ENCODE data around the gene ALKAL2. TPM values are rescaled to one million over a fixed set of nuclear protein-coding genes. Genes with fewer than 3 reads are reported as not detected.

Gene ALKAL2
- total and polyA plus RNA-seq, 2 of the 13 experiments (the other 11 are each of a cell fraction or from before 2014, with no cell fraction given) = 0.22 to 1.7 TPM

GRCh38 chr2:290090-290722, 2.3 kb upstream of the ALKAL2 start (continued):
- TF ChIP-seq MYPOP (CRISPR knock-in tag; IDR thresholded peaks at IDR 0.05) = 0 out of 2 replicates have a peak, but pooled peaks have one; percentile 1
- TF ChIP-seq PHF21A (CRISPR knock-in tag; IDR thresholded peaks at IDR 0.05) = peak; percentile 41; the same call in 1 of the 2 replicates
- TF ChIP-seq ELF1 (CRISPR knock-in tag; IDR thresholded peaks at IDR 0.05) = no peak
- TF ChIP-seq CTCF (CRISPR knock-in tag; IDR thresholded peaks at IDR 0.05) = peak; percentile 96
- TF ChIP-seq PATZ1 (CRISPR knock-in tag; IDR thresholded peaks at IDR 0.05) = 0 out of 2 replicates have a peak, but pooled peaks have one; percentile 34
- no peak for TF ChIP-seq ZNF138 (CRISPR knock-in tag; IDR thresholded peaks at IDR 0.05; ENCODE audit: low read depth)
- no peak for TF ChIP-seq MTA3 (CRISPR knock-in tag; IDR thresholded peaks at IDR 0.05)
- TF ChIP-seq ZNF382 (CRISPR knock-in tag; IDR thresholded peaks at IDR 0.05; ENCODE audit: borderline replicate concordance) = no peak
- TF ChIP-seq FOXM1 (CRISPR knock-in tag; IDR thresholded peaks at IDR 0.05) = no peak
- TF ChIP-seq ZNF280D (CRISPR knock-in tag; IDR thresholded peaks at IDR 0.05) = 0 out of 2 replicates have a peak, but pooled peaks have one; percentile 5
- 0 out of 2 replicates have a peak, but pooled peaks have one; percentile 41 for TF ChIP-seq KMT2A (CRISPR knock-in tag; IDR thresholded peaks at IDR 0.05)
- 0 out of 2 replicates have a peak, but pooled peaks have one; percentile 17 for TF ChIP-seq RNF2 (conservative IDR thresholded peaks at IDR 0.05; ENCODE audit: low read depth)
- no peak for TF ChIP-seq ZNF232 (CRISPR knock-in tag; IDR thresholded peaks at IDR 0.05; ENCODE audit: borderline replicate concordance)
- no peak for TF ChIP-seq TRIM24 (CRISPR knock-in tag; IDR thresholded peaks at IDR 0.05)
- no peak for TF ChIP-seq DDIT3 (CRISPR knock-in tag; IDR thresholded peaks at IDR 0.05)
- 0 out of 2 replicates have a peak, but pooled peaks have one; percentile 48 for TF ChIP-seq CSRNP1 (CRISPR knock-in tag; IDR thresholded peaks at IDR 0.05)
- TF ChIP-seq MIER3 (CRISPR knock-in tag; IDR thresholded peaks at IDR 0.05; ENCODE audit: borderline replicate concordance) = 0 out of 2 replicates have a peak, but pooled peaks have one; percentile 66
- no peak for TF ChIP-seq LCORL (IDR thresholded peaks at IDR 0.05)
- peak; percentile 56 for TF ChIP-seq LCORL (CRISPR knock-in tag; IDR thresholded peaks at IDR 0.05)

Measured in HepG2 (cell line).